ENCODE data around the gene IFI30.
"Not testable (repeated sequence)": the region's sequence is repeated elsewhere in the genome, so short reads cannot be mapped to it uniquely, and the experiment has no call there.

GRCh38 chr19:18159059-18159616 lies 14.5 kb upstream of the IFI30 start:
- not testable (repeated sequence) for TF ChIP-seq CTCF (IDR thresholded peaks at IDR 0.05); MXD4 (CRISPR knock-in tag; IDR thresholded peaks at IDR 0.05; ENCODE audit: borderline replicate concordance); HMGXB4 (CRISPR knock-in tag; IDR thresholded peaks at IDR 0.05); ATF2 (CRISPR knock-in tag; IDR thresholded peaks at IDR 0.05; ENCODE audit: borderline replicate concordance, low read depth); NFYB (CRISPR knock-in tag; conservative IDR thresholded peaks at IDR 0.05; ENCODE audit: low read depth); ZNF512 (CRISPR knock-in tag; IDR thresholded peaks at IDR 0.05; ENCODE audit: borderline replicate concordance); NR2C2 (CRISPR knock-in tag; IDR thresholded peaks at IDR 0.05); PRDM15 (CRISPR knock-in tag; IDR thresholded peaks at IDR 0.05); SP1 (CRISPR knock-in tag; conservative IDR thresholded peaks at IDR 0.05); USF1 (CRISPR knock-in tag; IDR thresholded peaks at IDR 0.05)

All from WTC11 (cell line).